Heart left ventricle (tissue), 16 donors: Measurements from ENCODE around the gene SLC22A23. TPM values are rescaled to one million over a fixed set of nuclear protein-coding genes. Genes with fewer than 3 reads are reported as not detected.

Experiments used
- ATAC-seq, 4 donors: fragments of 200-7000 bp; cut with Tn5 transposase; one replicate each; pipeline ENCODE4 v1.9.1; 2020 to 2022; ENCODE audit warnings: moderate library complexity in 4 of 4, mild to moderate bottlenecking in 3 of 4, moderate number of reproducible peaks in 1 of 4
- DNase-seq, 5 donors: peaks; one replicate each; pipeline ENCODE4 v3.0.0-alpha.2; 2020
- H3K27ac ChIP-seq, 12 donors: fragments of 200-600 bp; sonication (generic) in 4 of 12; one replicate each; pipeline versions ENCODE4 v1.5.0 to v1.8.0; 2016 to 2022; ENCODE audit warnings: mild to moderate bottlenecking in 2 of 12
- H3K27me3 ChIP-seq, 9 donors: fragments of 200-600 bp; sonication (generic) in 2 of 9; one replicate each; pipeline versions ENCODE4 v1.5.1 to v1.8.0; 2016 to 2022; ENCODE audit warnings: mild to moderate bottlenecking in 3 of 9
- H3K36me3 ChIP-seq, 9 donors: fragments of 200-600 bp; sonication (generic) in 2 of 9; one replicate each; pipeline versions ENCODE4 v1.5.0 to v1.8.0; 2018 to 2022; ENCODE audit warnings: mild to moderate bottlenecking in 2 of 9
- H3K4me1 ChIP-seq, 12 donors: fragments of 200-600 bp; sonication (generic) in 4 of 12; one replicate each; pipeline versions ENCODE4 v1.5.0 to v1.8.0; 2016 to 2022; ENCODE audit warnings: mild to moderate bottlenecking in 3 of 12
- H3K4me3 ChIP-seq, 12 donors: fragments of 200-600 bp; sonication (generic) in 4 of 12; one replicate each; pipeline versions ENCODE4 v1.5.0 to v1.8.0; 2017 to 2022; ENCODE audit warnings: mild to moderate bottlenecking in 9 of 12, moderate library complexity in 4 of 12
- H3K9me3 ChIP-seq, 12 donors: fragments of 200-600 bp; sonication (generic) in 4 of 12; one replicate each; pipeline versions ENCODE4 v1.5.0 to v1.8.0; 2016 to 2022; ENCODE audit warnings: mild to moderate bottlenecking in 1 of 12
- CTCF ChIP-seq, 12 donors: fragments of 200-600 bp; sonication (generic) in 4 of 12; IDR thresholded peaks; one replicate each; pipeline versions ENCODE4 v1.5.0 to v1.8.0; 2018 to 2022; ENCODE audit warnings: antibody characterized with exemption in 12 of 12, mild to moderate bottlenecking in 5 of 12
- POLR2A ChIP-seq, 2 donors: fragments of 450-650 bp; IDR thresholded peaks; one replicate each; pipeline ENCODE4 v1.6.1; 2017; ENCODE audit warnings: antibody characterized with exemption in 2 of 2, mild to moderate bottlenecking in 2 of 2, moderate library complexity in 2 of 2
- WGBS, 4 donors: extraction: QIAGEN DNeasy Blood & Tissue Kit in 2 of 4; methylation state at CpG; one replicate each; pipeline versions ENCODE4 v1.1.5 to v1.1.7; 2013 to 2018; 5-methylcytosine and 5-hydroxymethylcytosine counted together
- intact Hi-C, 10 donors: fragments of 100-400 bp; cut with DNase I; formaldehyde crosslinking; loops; one replicate each; pipeline versions ENCODE4 v1.11.1 to v1.14.2; 2022
- polyA plus RNA-seq, 2 donors: library from polyadenylated mRNA; stranded (reverse); fragments of 200-250 nt; gene quantifications; one replicate each; pipeline ENCODE4 v1.2.3, GENCODE V29; 2013
- total RNA-seq, 9 donors: library from RNA; depleted of rRNA in 2 of 9; stranded (reverse); fragments of >200 nt in 2 of 9; fragmentation: NEBNext Ultra II Directional in 3 of 9; extraction: Animal tissue kit (Norgen Biotek cat#: 25700) in 3 of 9; gene quantifications; one replicate each; pipeline versions ENCODE4 v1.1.0 to v1.2.4, GENCODE V29; 2016 to 2023
- donor health status: ischemic (EF 13 %, LVEDD 7.1; RV severe dilation, severe dysfunction).
- donor health status: healthy with polysubstance abuse.
- donor health status: DM: no; HTN: yes; CAD: no.
- donor health status: DM: no; HTN: no; CAD: no.
- donor health status: ischemic (EF 25% LVEDD 6.9; RV normal size, moderate dysfunction).
- donor health status: ischemic (EF 25% LVEDD 5.7; RV mildly dilated, moderate dysfunction).
- donor health status: healthy.
- donor health status: DM: yes; HTN: yes; CAD: no.
- donor health status: ischemic (EF 35%, LVEDD 5.7; RV mildly dilated, moderate dysfunction).
- donor health status: nonischemic (EF 11% LVEDD 7.7; RV severe dilation, severe dysfunction).
- donor health status: DM: yes; HTN: yes; CAD: no.
- donor health status: PGD.
- donor health status: ischemic (EF 29% LVEDD 5.4; RV normal size, mild dysfunction).
- donor health status: nonischemic (EF 23%, LVEDD 6.1; RV moderate dilation, normal function).

SLC22A23 gene
- total and polyA plus RNA-seq, 11 donors, result 2.9 to 12.4 (median 5.2) TPM

GRCh38 chr6:3261518-3261820, 195.4 kb downstream of the SLC22A23 start:
- Histone ChIP-seq H3K27me3 (no peaks in the 10 kb centered on the region), H3K4me3 (no peak overlapping the region), H3K36me3 (peaks cover 0 to 23% (median 14%) of the 10 kb centered on the region in 9 donors), H3K9me3 (no peaks in the 10 kb centered on the region), H3K4me1 (peaks cover 0 to 44% (median 18%) of the 10 kb centered on the region in 12 donors), H3K27ac (no peak overlapping the region)
- intact Hi-C loops, result no loop called here
- no peak for ATAC-seq
- WGBS, 4 donors, result 52 to 83% (median 59%) methylated on average over 6 of the region's 6 CpGs
- no peak for TF ChIP-seq POLR2A (IDR thresholded peaks at IDR 0.05)
- TF ChIP-seq CTCF (IDR thresholded peaks at IDR 0.05), result no peak
- DNase-seq, result no peak

- ATAC-seq (no peak), DNase-seq (no peak)
- Histone ChIP-seq H3K4me3 (peak overlapping the region in 4 of 12 donors; percentile 79 to 98 (median 87)), H3K27me3 (no peaks in the 10 kb centered on the region), H3K27ac (no peak overlapping the region), H3K36me3 (peaks cover 0 to 23% (median 14%) of the 10 kb centered on the region in 9 donors), H3K4me1 (peaks cover 0 to 44% (median 18%) of the 10 kb centered on the region in 12 donors), H3K9me3 (no peaks in the 10 kb centered on the region)
- no peak for TF ChIP-seq CTCF (IDR thresholded peaks at IDR 0.05)
- no peak for TF ChIP-seq POLR2A (IDR thresholded peaks at IDR 0.05)
- intact Hi-C loops, result no loop called here
- WGBS, 4 donors, result 71 to 78% (median 76%) methylated on average over 17 of the region's 17 CpGs
Measured at GRCh38 chr6:3260772-3261517, 195.9 kb downstream of the SLC22A23 start.

- Histone ChIP-seq H3K36me3 (peaks cover 0 to 19% (median 14%) of the 10 kb centered on the region in 9 donors), H3K4me1 (peaks cover 0 to 44% (median 18%) of the 10 kb centered on the region in 12 donors), H3K27ac (peak overlapping the region in 1 of 12 donors; percentile 83), H3K9me3 (no peaks in the 10 kb centered on the region), H3K4me3 (peak overlapping the region in 6 of 12 donors; percentile 79 to 98 (median 90)), H3K27me3 (no peaks in the 10 kb centered on the region)
- 85 to 90% (median 87%) methylated on average over 14 of the region's 14 CpGs for WGBS, 4 donors
- DNase-seq (no peak), ATAC-seq (no peak)
- intact Hi-C loops, result no loop called here
- TF ChIP-seq POLR2A (IDR thresholded peaks at IDR 0.05) (no peak), CTCF (IDR thresholded peaks at IDR 0.05) (no peak)
Measured at GRCh38 chr6:3260296-3260695, 196.6 kb downstream of the SLC22A23 start.

GRCh38 chr6:3259491-3259958, 197.3 kb downstream of the SLC22A23 start:
- H3K27ac ChIP-seq, result peak overlapping the region in 11 of 12 donors; percentile 40 to 85 (median 82)
- no peaks in the 10 kb centered on the region for H3K9me3 ChIP-seq
- peaks cover 0 to 44% (median 18%) of the 10 kb centered on the region in 12 donors for H3K4me1 ChIP-seq
- peak overlapping the region; percentile 60 to 99 (median 94) for H3K4me3 ChIP-seq
- H3K36me3 ChIP-seq, result peaks cover 0 to 14% (median 12%) of the 10 kb centered on the region in 9 donors
- DNase-seq (peak in 1 of 5 donors; percentile 52), ATAC-seq (peak in 2 of 4 donors; percentile 16 to 38)
- no peaks in the 10 kb centered on the region for H3K27me3 ChIP-seq
- TF ChIP-seq POLR2A (IDR thresholded peaks at IDR 0.05) (no peak), CTCF (IDR thresholded peaks at IDR 0.05) (peak in 1 of 12 donors; percentile 6)
- intact Hi-C loops, result loop anchor here in 7 of 10 donors (2.0 to 10.0 kb wide), 3 partner anchors 95 to 265 kb away; partner anchors contain the start of gene NQO2 (in 3 of the 7)
- WGBS, 4 donors, result 1 to 3% (median 2%) methylated on average over 16 to 21 of the region's 21 CpGs
